BJ (cell line): ENCODE data around the gene EPB41L3. TPM values are rescaled to one million over a fixed set of nuclear protein-coding genes. Genes with fewer than 3 reads are reported as not detected.

ENCODE experiments used
- CTCF ChIA-PET: fragments of 350-600 bp; formaldehyde crosslinking; extraction: SDS; loops from one replicate; lab custom pipeline; 2021; ENCODE audit warnings: antibody characterized with exemption, inconsistent platforms; lab: Yijun Ruan, JAX
- POLR2A ChIA-PET: fragments of 300-600 bp; sonication (Branson Sonifier 250); formaldehyde crosslinking; extraction: SDS; loops from one replicate; lab custom pipeline; 2021; ENCODE audit warnings: antibody characterized with exemption; lab: Charles Lee
- DNase-seq: peaks from one replicate; pipeline ENCODE4 v3.0.0-alpha.2; 2011; ENCODE audit warnings: low read depth
- H3K27me3 ChIP-seq: 2 replicates; pipeline ENCODE4 v1.6.0; 2011; ENCODE audit warnings: low read length; ENCODE audit not compliant: control insufficient read depth, insufficient read depth
- H3K36me3 ChIP-seq: 2 replicates; pipeline ENCODE4 v1.5.1; 2011; ENCODE audit warnings: low read length; ENCODE audit not compliant: control insufficient read depth, insufficient read depth
- H3K4me3 ChIP-seq: 2 replicates; pipeline ENCODE4 v1.5.1; 2011; ENCODE audit warnings: low read depth, mild to moderate bottlenecking, control low read depth, low read length
- CTCF ChIP-seq: IDR thresholded peaks from 2 replicates; pipeline ENCODE4 v1.5.1; 2011; ENCODE audit warnings: low read depth, mild to moderate bottlenecking, control low read depth, inconsistent platforms, low read length, moderate library complexity; ENCODE audit not compliant: insufficient read depth
- polyA plus RNA-seq: library from polyadenylated mRNA; depleted of rRNA; stranded (reverse); fragments of >200 nt; gene quantifications from 2 replicates; pipeline ENCODE4 v1.2.3, GENCODE V29; 2011

Gene EPB41L3
- polyA plus RNA-seq, 1 experiment = 4.6 TPM

- H3K4me3 ChIP-seq = no peak overlapping the region
- no peak for TF ChIP-seq CTCF
- ChIA-PET POLR2A (no interaction called here), CTCF (no interaction called here)
- no peaks in the 10 kb centered on the region for H3K36me3 ChIP-seq
- DNase-seq = no peak
- no peaks in the 10 kb centered on the region for H3K27me3 ChIP-seq
Measured at GRCh38 chr18:5521000-5521399, 22.8 kb downstream of the EPB41L3 start.

GRCh38 chr18:5520464-5520863 is 23.3 kb downstream of the EPB41L3 start:
- no peak for TF ChIP-seq CTCF
- H3K27me3 ChIP-seq = no peaks in the 10 kb centered on the region
- ChIA-PET POLR2A (no interaction called here), CTCF (no interaction called here)
- no peak for DNase-seq
- H3K36me3 ChIP-seq = no peaks in the 10 kb centered on the region
- H3K4me3 ChIP-seq = no peak overlapping the region

GRCh38 chr18:5519448-5520298 is 24.1 kb downstream of the EPB41L3 start:
- no peaks in the 10 kb centered on the region for H3K27me3 ChIP-seq
- no peaks in the 10 kb centered on the region for H3K36me3 ChIP-seq
- ChIA-PET CTCF (no interaction called here), POLR2A (no interaction called here)
- H3K4me3 ChIP-seq = no peak overlapping the region
- no peak for TF ChIP-seq CTCF
- no peak for DNase-seq

- no peak for TF ChIP-seq CTCF
- Histone ChIP-seq H3K36me3 (no peaks in the 10 kb centered on the region), H3K27me3 (no peaks in the 10 kb centered on the region), H3K4me3 (no peak overlapping the region)
- POLR2A ChIA-PET = no interaction called here
- CTCF ChIA-PET = interaction anchor here (0.5 to 0.6 kb wide), 2 partner anchors 287 to 815 kb away, joined by 3 read pairs; no protein-coding TSS in a partner anchor
- DNase-seq = no peak
Measured at GRCh38 chr18:5518899-5519371, 24.9 kb downstream of the EPB41L3 start.

- CTCF ChIA-PET = interaction anchor here (0.5 to 0.6 kb wide), 2 partner anchors 288 to 815 kb away, joined by 3 read pairs; no protein-coding TSS in a partner anchor
- H3K4me3 ChIP-seq = no peak overlapping the region
- no peaks in the 10 kb centered on the region for H3K27me3 ChIP-seq
- no peaks in the 10 kb centered on the region for H3K36me3 ChIP-seq
- no peak for DNase-seq
- TF ChIP-seq CTCF = no peak
- POLR2A ChIA-PET = no interaction called here
Measured at GRCh38 chr18:5518179-5518770, 25.5 kb downstream of the EPB41L3 start.
